ENCODE results near the gene MRPL33.

MRPL33 gene

DNA sequence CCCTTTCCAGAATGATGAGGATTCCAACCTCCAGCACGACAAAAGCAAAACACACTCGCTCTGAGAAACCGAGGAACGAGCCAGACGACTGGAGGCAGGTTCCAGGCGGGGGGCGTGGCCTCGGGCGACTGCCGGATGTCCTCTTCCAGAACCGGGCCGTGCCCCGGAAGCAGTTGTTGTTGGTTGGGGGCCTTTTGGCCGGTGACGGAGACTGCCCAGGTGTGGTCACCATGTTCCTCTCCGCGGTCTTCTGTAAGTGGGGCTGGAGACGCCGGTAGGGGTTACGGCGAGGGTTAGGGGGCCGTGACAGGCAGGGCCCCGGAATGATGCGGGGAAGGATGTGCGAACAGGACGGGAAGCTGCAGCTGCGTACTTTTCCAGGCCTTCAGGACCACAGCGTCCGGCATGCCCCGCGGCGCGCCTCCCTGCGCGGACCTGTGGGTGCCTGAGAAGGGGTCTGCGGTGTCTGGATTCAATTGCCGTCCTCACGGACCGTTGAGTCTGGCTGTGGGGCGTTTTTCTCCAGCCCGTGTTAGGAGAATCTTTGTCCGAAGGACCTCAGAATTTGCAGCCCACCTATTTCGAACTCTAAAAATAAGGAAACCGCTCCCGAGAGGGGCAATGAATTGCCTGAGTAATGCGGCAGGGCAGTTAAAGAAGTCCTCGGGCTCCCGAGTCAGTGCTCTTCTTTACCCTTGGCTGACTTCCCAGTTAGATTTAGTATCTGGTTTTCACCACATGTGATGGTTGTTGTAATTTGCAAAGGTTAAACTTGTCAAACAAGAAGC, at the start of gene MRPL33:
Gene MRPL33, plus strand, starts transcription at position 172 of the 788 bp plus-strand sequence. Its CDS starts 59 bp downstream, at position 231.
- H3K27ac Mint-ChIP-seq: peak within 1 kb of the TSS; percentile 96
- DNase-seq: peak; percentile 95
- peak within 1 kb of the TSS; percentile 98 for H3K4me3 Mint-ChIP-seq
- H3K9me3 Mint-ChIP-seq: no peaks in the 10 kb centered on the region
- H3K27me3 Mint-ChIP-seq: peaks cover 25% of the 10 kb centered on the region
- CTCF ChIA-PET: interaction anchor here (1.1 kb wide), 1 partner anchor 17 kb away, joined by 3 read pairs; no protein-coding TSS in a partner anchor
- peaks cover 33% of the 10 kb centered on the region for H3K4me1 Mint-ChIP-seq
- H3K36me3 Mint-ChIP-seq: peaks cover 30% of the 10 kb centered on the region

- CTCF ChIA-PET: interaction anchor here (0.6 to 4.9 kb wide), 9 partner anchors 8 to 580 kb away, joined by 3 to 38 read pairs (median 4); no protein-coding TSS in a partner anchor
- H3K4me3 Mint-ChIP-seq: no peak overlapping the region
- no peak for DNase-seq
- peaks cover 23% of the 10 kb centered on the region for H3K4me1 Mint-ChIP-seq
- H3K9me3 Mint-ChIP-seq: no peaks in the 10 kb centered on the region
- no peaks in the 10 kb centered on the region for H3K36me3 Mint-ChIP-seq
- peaks cover 31% of the 10 kb centered on the region for H3K27me3 Mint-ChIP-seq
- H3K27ac Mint-ChIP-seq: no peak overlapping the region
Measured at GRCh38 chr2:27721884-27722485, 49.5 kb upstream of the MRPL33 start.

- Mint-ChIP-seq H3K4me1 (peaks cover 28% of the 10 kb centered on the region), H3K27me3 (peaks cover 27% of the 10 kb centered on the region), H3K27ac (no peak overlapping the region), H3K4me3 (no peak overlapping the region), H3K36me3 (no peaks in the 10 kb centered on the region), H3K9me3 (no peaks in the 10 kb centered on the region)
- CTCF ChIA-PET: interaction anchor here (0.6 to 4.9 kb wide), 18 partner anchors 9 to 824 kb away, joined by 3 to 38 read pairs (median 4); no protein-coding TSS in a partner anchor
- DNase-seq: peak; percentile 45
Measured at GRCh38 chr2:27723372-27724144, 48.0 kb upstream of the MRPL33 start.

GRCh38 chr2:27724191-27724590, 47.3 kb upstream of the MRPL33 start:
- CTCF ChIA-PET: interaction anchor here (0.7 to 4.9 kb wide), 8 partner anchors 8 to 377 kb away, joined by 3 to 38 read pairs (median 6); no protein-coding TSS in a partner anchor
- DNase-seq: no peak
- H3K4me3 Mint-ChIP-seq: no peak overlapping the region

DNA sequence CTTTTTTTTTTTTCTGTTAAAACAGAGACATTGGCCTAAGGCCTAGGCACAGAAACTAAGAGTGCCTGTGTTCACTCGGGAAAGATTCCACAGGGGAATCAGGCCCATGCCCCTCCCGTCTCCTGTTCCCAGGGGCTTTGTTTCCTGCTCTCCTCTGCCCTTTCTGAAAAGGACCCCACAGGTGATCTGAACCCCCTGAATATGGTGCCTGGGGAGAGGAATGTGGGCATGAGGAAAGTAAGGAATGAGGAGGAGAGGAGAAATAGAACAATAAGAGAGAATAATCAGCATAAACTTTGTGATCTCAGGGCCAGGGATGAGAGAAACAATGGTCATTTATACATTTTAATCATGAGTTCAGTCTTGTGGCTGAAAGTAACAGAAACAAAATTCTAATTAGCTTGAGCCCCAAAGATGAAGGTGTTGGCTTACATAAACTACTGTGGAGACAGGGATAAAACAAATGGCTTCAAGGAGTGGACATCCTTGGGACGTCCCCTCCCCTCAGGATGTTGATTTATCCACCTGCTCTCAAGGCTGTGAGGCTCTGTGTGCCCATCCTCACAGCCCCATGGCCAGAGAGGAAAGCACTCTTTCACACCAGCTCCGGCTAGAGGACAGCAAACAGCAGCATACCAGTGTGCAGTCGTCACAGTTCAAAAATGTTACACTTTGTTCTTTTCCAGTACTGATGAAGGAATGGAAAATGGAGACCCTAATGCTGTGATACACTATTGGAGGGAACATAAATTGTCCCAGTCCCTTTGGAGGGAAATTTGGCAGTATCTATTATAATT, 46.4 kb upstream of the MRPL33 start:
- Mint-ChIP-seq H3K4me1 (peaks cover 28% of the 10 kb centered on the region), H3K27ac (no peak overlapping the region), H3K9me3 (no peaks in the 10 kb centered on the region), H3K27me3 (peaks cover 21% of the 10 kb centered on the region), H3K36me3 (no peaks in the 10 kb centered on the region), H3K4me3 (no peak overlapping the region)
- CTCF ChIA-PET: interaction anchor here (0.9 to 4.9 kb wide), 4 partner anchors 9 to 42 kb away, joined by 3 to 38 read pairs (median 4); no protein-coding TSS in a partner anchor
- no peak for DNase-seq

More at GRCh38 chr2:27724191-27724590, 47.3 kb upstream of the MRPL33 start:
- Mint-ChIP-seq H3K9me3 (no peaks in the 10 kb centered on the region), H3K4me1 (peaks cover 33% of the 10 kb centered on the region), H3K36me3 (no peaks in the 10 kb centered on the region), H3K27ac (no peak overlapping the region), H3K27me3 (peaks cover 27% of the 10 kb centered on the region)

DNA sequence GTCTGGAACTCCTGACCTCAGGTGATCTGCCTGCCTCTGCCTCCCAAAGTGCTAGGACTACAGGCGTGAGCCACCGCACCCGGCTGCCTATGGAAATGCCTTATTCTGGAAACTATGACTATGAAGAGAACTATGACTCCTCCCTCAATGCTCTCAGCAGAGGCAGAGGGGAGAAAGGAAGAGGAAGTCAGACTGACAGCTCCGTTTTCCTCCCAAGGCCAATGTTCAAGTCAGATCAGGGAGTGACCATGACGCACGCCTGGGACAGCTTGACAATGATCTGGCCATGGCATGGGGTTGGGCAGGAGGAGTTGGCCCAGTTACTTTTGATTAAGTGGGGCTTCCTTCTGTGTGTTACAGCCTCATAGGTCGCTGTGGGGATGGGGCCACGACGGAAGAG, 44.3 kb upstream of the MRPL33 start:
- CTCF ChIA-PET: no interaction called here
- Mint-ChIP-seq H3K36me3 (no peaks in the 10 kb centered on the region), H3K27me3 (peaks cover 7% of the 10 kb centered on the region), H3K4me3 (no peak overlapping the region), H3K9me3 (no peaks in the 10 kb centered on the region), H3K4me1 (peaks cover 15% of the 10 kb centered on the region), H3K27ac (no peak overlapping the region)
- no peak for DNase-seq

DNA sequence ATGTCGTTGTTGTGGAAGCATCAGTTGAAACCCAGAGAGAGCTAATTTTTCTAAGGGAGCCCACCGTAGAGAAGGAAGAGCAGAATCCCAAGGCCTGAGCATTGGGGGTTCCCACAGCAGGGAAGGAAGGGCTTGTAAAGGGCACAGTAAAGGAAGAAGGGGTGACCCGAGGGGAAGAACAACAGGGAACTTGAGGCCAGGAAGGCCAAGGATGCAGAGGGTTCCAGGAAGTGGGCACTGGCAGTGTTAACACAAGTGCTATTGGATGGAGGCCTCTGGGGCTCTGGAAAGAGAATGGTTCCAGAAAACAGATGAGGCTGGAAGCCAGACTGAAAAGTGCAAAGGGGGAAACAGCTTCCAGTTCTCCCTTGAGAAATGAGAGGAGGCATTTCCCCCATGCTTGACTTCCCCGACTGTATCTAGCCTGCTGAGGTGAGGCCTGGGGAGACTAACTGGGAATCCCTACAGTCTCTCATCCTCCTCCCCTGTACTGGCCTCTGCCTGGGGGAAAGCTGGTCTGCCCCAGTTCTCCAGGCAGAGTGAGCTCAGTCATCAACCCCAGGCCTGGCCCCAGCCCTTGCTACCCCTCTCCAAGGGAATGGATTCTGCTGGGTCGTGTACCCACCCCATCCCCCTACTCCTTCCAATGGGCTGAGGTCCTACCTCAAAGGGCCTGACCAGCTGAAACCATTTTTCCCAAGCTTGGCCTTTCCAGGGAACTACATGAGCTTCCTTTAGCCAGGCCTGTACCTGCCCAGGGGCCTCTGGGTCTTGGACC, 43.2 kb upstream of the MRPL33 start:
- peaks cover 3% of the 10 kb centered on the region for H3K27me3 Mint-ChIP-seq
- H3K36me3 Mint-ChIP-seq: no peaks in the 10 kb centered on the region
- CTCF ChIA-PET: interaction anchor here (0.8 to 1.2 kb wide), 2 partner anchors 45 to 69 kb away, joined by 3 read pairs; no protein-coding TSS in a partner anchor
- H3K4me1 Mint-ChIP-seq: peaks cover 15% of the 10 kb centered on the region
- DNase-seq: no peak
- H3K9me3 Mint-ChIP-seq: no peaks in the 10 kb centered on the region
- H3K27ac Mint-ChIP-seq: no peak overlapping the region
- no peak overlapping the region for H3K4me3 Mint-ChIP-seq

GRCh38 chr2:27729198-27729597, 42.3 kb upstream of the MRPL33 start:
- Mint-ChIP-seq H3K9me3 (peaks cover 1% of the 10 kb centered on the region), H3K36me3 (no peaks in the 10 kb centered on the region), H3K4me1 (peaks cover 15% of the 10 kb centered on the region), H3K27me3 (no peaks in the 10 kb centered on the region), H3K27ac (no peak overlapping the region), H3K4me3 (no peak overlapping the region)
- CTCF ChIA-PET: interaction anchor here (0.8 to 1.3 kb wide), 3 partner anchors 13 to 68 kb away, joined by 3 to 4 read pairs (median 3); no protein-coding TSS in a partner anchor
- no peak for DNase-seq

- DNase-seq: no peak
- no peak overlapping the region for H3K4me3 Mint-ChIP-seq
- H3K36me3 Mint-ChIP-seq: no peaks in the 10 kb centered on the region
- H3K27ac Mint-ChIP-seq: no peak overlapping the region
- CTCF ChIA-PET: interaction anchor here (1.2 to 1.3 kb wide), 2 partner anchors 13 to 26 kb away, joined by 3 to 4 read pairs; no protein-coding TSS in a partner anchor
- H3K27me3 Mint-ChIP-seq: no peaks in the 10 kb centered on the region
- H3K9me3 Mint-ChIP-seq: peaks cover 1% of the 10 kb centered on the region
- H3K4me1 Mint-ChIP-seq: peaks cover 15% of the 10 kb centered on the region
Measured at GRCh38 chr2:27729614-27730013, 41.9 kb upstream of the MRPL33 start.

GRCh38 chr2:27730261-27730662, 41.3 kb upstream of the MRPL33 start:
- H3K4me3 Mint-ChIP-seq: no peak overlapping the region
- H3K9me3 Mint-ChIP-seq: peaks cover 1% of the 10 kb centered on the region
- no peak overlapping the region for H3K27ac Mint-ChIP-seq
- peaks cover 19% of the 10 kb centered on the region for H3K4me1 Mint-ChIP-seq
- no peak for DNase-seq
- CTCF ChIA-PET: interaction anchor here (1.2 to 1.3 kb wide), 2 partner anchors 14 to 27 kb away, joined by 3 to 4 read pairs; no protein-coding TSS in a partner anchor
- no peaks in the 10 kb centered on the region for H3K27me3 Mint-ChIP-seq
- H3K36me3 Mint-ChIP-seq: no peaks in the 10 kb centered on the region

- Mint-ChIP-seq H3K4me3 (no peak overlapping the region), H3K27me3 (no peaks in the 10 kb centered on the region), H3K9me3 (peaks cover 1% of the 10 kb centered on the region), H3K4me1 (peaks cover 23% of the 10 kb centered on the region), H3K36me3 (no peaks in the 10 kb centered on the region), H3K27ac (no peak overlapping the region)
- CTCF ChIA-PET: interaction anchor here (3.6 kb wide), 1 partner anchor 8 kb away, joined by 18 read pairs; no protein-coding TSS in a partner anchor
- DNase-seq: no peak
Measured at GRCh38 chr2:27730980-27731691, 40.4 kb upstream of the MRPL33 start.

DNA sequence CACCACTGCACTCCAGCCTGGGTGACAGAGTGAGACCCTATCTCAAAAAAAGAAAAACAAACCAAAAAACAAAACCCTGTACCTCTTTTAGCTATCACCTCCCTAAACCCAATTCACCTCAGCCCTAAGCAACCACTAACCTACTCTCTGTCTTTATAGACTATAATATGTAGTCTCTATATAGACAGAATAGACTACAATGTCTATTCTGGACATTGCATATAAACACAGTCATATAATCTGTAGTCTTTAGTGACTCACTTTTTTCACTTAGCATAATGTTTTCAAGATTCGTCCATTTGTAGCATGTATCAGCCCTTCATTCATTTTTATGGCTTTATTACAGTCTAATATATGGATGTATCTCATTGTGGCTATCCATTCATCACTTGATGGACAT, 37.2 kb upstream of the MRPL33 start:
- Mint-ChIP-seq H3K27me3 (no peaks in the 10 kb centered on the region), H3K27ac (no peak overlapping the region), H3K4me1 (peaks cover 13% of the 10 kb centered on the region), H3K9me3 (peaks cover 1% of the 10 kb centered on the region), H3K4me3 (no peak overlapping the region), H3K36me3 (no peaks in the 10 kb centered on the region)
- DNase-seq: no peak
- CTCF ChIA-PET: interaction anchor here (3.2 to 3.6 kb wide), 2 partner anchors 11 kb away, joined by 12 to 18 read pairs; no protein-coding TSS in a partner anchor

Measured in activated naive CD4-positive, alpha-beta T cell treated with anti-CD3 and anti-CD28 coated beads, Interleukin-2, amount 10 ng/mL, durations not matched to agents 7 days and 5 days (primary cell).